SK-N-SH treated with all-trans-retinoic acid at 6 μM for 48 hours (cell line): ENCODE measurements around the gene DOK5.

ENCODE experiments used
- ATAC-seq: fragments of 200-7000 bp; cut with Tn5 transposase; 3 replicates; pipeline ENCODE4 v1.9.1; 2020; ENCODE audit warnings: mild to moderate bottlenecking, moderate library complexity
- ARNTL ChIP-seq: fragments of 450-650 bp; formaldehyde crosslinking; IDR thresholded peaks from 2 replicates; pipeline ENCODE4 v1.5.0; 2020; ENCODE audit warnings: low read depth, mild to moderate bottlenecking, moderate library complexity, borderline replicate concordance
- BACH2 ChIP-seq: fragments of 250-450 bp; sonication (Bioruptor Pico); IDR thresholded peaks from 2 replicates; pipeline ENCODE4 v1.9.0; 2021; ENCODE audit warnings: mild to moderate bottlenecking, borderline replicate concordance
- CREB5 ChIP-seq: fragments of 250-450 bp; sonication (Bioruptor Pico); IDR thresholded peaks from 2 replicates; pipeline ENCODE4 v1.5.1; 2020; ENCODE audit warnings: low read depth, mild to moderate bottlenecking, moderate library complexity
- CSDC2 ChIP-seq: fragments of 250-450 bp; sonication (Bioruptor Pico); IDR thresholded peaks from 2 replicates; pipeline ENCODE4 v1.5.0; 2020; ENCODE audit warnings: mild to moderate bottlenecking, moderate library complexity
- CSRNP3 ChIP-seq: fragments of 250-450 bp; sonication (Bioruptor Pico); IDR thresholded peaks from 2 replicates; pipeline ENCODE4 v1.5.1; 2021; ENCODE audit warnings: mild to moderate bottlenecking, moderate library complexity
- ESRRG ChIP-seq: fragments of 250-450 bp; sonication (Bioruptor Pico); IDR thresholded peaks from 2 replicates; pipeline ENCODE4 v1.6.1; 2021; ENCODE audit warnings: mild to moderate bottlenecking
- GLIS3 ChIP-seq: fragments of 250-450 bp; sonication (Bioruptor Pico); IDR thresholded peaks from 2 replicates; pipeline ENCODE4 v1.5.0; 2020; ENCODE audit warnings: mild to moderate bottlenecking, moderate library complexity
- ISL1 ChIP-seq: fragments of 250-450 bp; sonication (Bioruptor Pico); IDR thresholded peaks from 2 replicates; pipeline ENCODE4 v2.1.2; 2022; ENCODE audit warnings: mild to moderate bottlenecking, moderate library complexity
- OSR1 ChIP-seq: fragments of 250-450 bp; sonication (Bioruptor Pico); IDR thresholded peaks from 2 replicates; pipeline ENCODE4 v1.8.0; 2022; ENCODE audit warnings: moderate library complexity, mild to moderate bottlenecking, inconsistent platforms
- PATZ1 ChIP-seq: fragments of 250-450 bp; sonication (Bioruptor Pico); IDR thresholded peaks from 2 replicates; pipeline ENCODE4 v1.8.0; 2020; ENCODE audit warnings: mild to moderate bottlenecking, moderate library complexity, borderline replicate concordance
- POU6F1 ChIP-seq: fragments of 250-450 bp; sonication (Bioruptor Pico); IDR thresholded peaks from 2 replicates; pipeline ENCODE4 v1.8.0; 2021; ENCODE audit warnings: low read depth, mild to moderate bottlenecking, moderate library complexity, borderline replicate concordance
- PPARA ChIP-seq: fragments of 250-450 bp; sonication (Bioruptor Pico); IDR thresholded peaks from 2 replicates; pipeline ENCODE4 v1.5.0; 2020; ENCODE audit warnings: mild to moderate bottlenecking, borderline replicate concordance
- RARB ChIP-seq: fragments of 250-450 bp; sonication (Bioruptor Pico); IDR thresholded peaks from 2 replicates; pipeline ENCODE4 v1.8.0; 2021; ENCODE audit warnings: mild to moderate bottlenecking, moderate library complexity
- SNAI2 ChIP-seq: fragments of 250-450 bp; sonication (Bioruptor Pico); IDR thresholded peaks from 2 replicates; pipeline ENCODE4 v1.5.0; 2020; ENCODE audit warnings: mild to moderate bottlenecking, moderate library complexity
- TCF4 ChIP-seq: fragments of 250-450 bp; sonication (Bioruptor Pico); IDR thresholded peaks from 2 replicates; pipeline ENCODE4 v1.8.0; 2021; ENCODE audit warnings: mild to moderate bottlenecking, moderate library complexity, borderline replicate concordance
- TSHZ2 ChIP-seq: fragments of 250-450 bp; sonication (Bioruptor Pico); IDR thresholded peaks from 2 replicates; pipeline ENCODE4 v1.5.0; 2020; ENCODE audit warnings: mild to moderate bottlenecking, moderate library complexity
- ZC3H10 ChIP-seq: fragments of 250-450 bp; sonication (Bioruptor Pico); IDR thresholded peaks from 2 replicates; pipeline ENCODE4 v1.5.1; 2021; ENCODE audit warnings: mild to moderate bottlenecking, moderate library complexity
- ZFP3 ChIP-seq: fragments of 250-450 bp; sonication (Bioruptor Pico); IDR thresholded peaks from 2 replicates; pipeline ENCODE4 v1.5.0; 2020; ENCODE audit warnings: mild to moderate bottlenecking, moderate library complexity
- ZFP30 ChIP-seq: fragments of 450-650 bp; formaldehyde crosslinking; IDR thresholded peaks from 2 replicates; pipeline ENCODE4 v1.5.0; 2022; ENCODE audit warnings: mild to moderate bottlenecking, moderate library complexity
- ZNF565 ChIP-seq: fragments of 450-650 bp; formaldehyde crosslinking; conservative IDR thresholded peaks from 2 replicates; pipeline ENCODE4 v1.5.0; 2020; ENCODE audit warnings: low read depth, mild to moderate bottlenecking, moderate library complexity
- ZNF70 ChIP-seq: fragments of 450-650 bp; formaldehyde crosslinking; IDR thresholded peaks from 2 replicates; pipeline ENCODE4 v1.5.0; 2020; ENCODE audit warnings: mild to moderate bottlenecking, moderate library complexity
- ZNF8 ChIP-seq: fragments of 450-650 bp; formaldehyde crosslinking; IDR thresholded peaks from 2 replicates; pipeline ENCODE4 v1.5.0; 2020; ENCODE audit warnings: mild to moderate bottlenecking, moderate library complexity

Gene DOK5

GRCh38 chr20:54557806-54558590 is 82.6 kb downstream of the DOK5 start:
- TF ChIP-seq SNAI2 (no peak), PATZ1 (no peak), ZC3H10 (no peak), ESRRG (CRISPR knock-in tag) (no peak), ARNTL (no peak), ZFP30 (CRISPR knock-in tag) (no peak), GLIS3 (no peak), POU6F1 (CRISPR knock-in tag) (no peak), TSHZ2 (CRISPR knock-in tag) (no peak), BACH2 (CRISPR knock-in tag) (no peak), RARB (no peak), ZNF565 (CRISPR knock-in tag) (no peak), PPARA (CRISPR knock-in tag) (no peak)
- TF ChIP-seq, all 23 proteins: peak for 0
- ATAC-seq, result no peak

- TF ChIP-seq ISL1 (CRISPR knock-in tag), result no peak
- TF ChIP-seq PPARA (CRISPR knock-in tag), result no peak
- TF ChIP-seq ZFP3 (CRISPR knock-in tag), result no peak
- no peak for TF ChIP-seq CSDC2 (CRISPR knock-in tag)
- TF ChIP-seq CSRNP3, result no peak
- no peak for TF ChIP-seq BACH2 (CRISPR knock-in tag)
- no peak for TF ChIP-seq SNAI2
- no peak for TF ChIP-seq TCF4 (CRISPR knock-in tag)
- no peak for TF ChIP-seq ZC3H10
- no peak for TF ChIP-seq OSR1 (CRISPR knock-in tag)
- TF ChIP-seq CREB5, result no peak
- TF ChIP-seq ZNF70, result no peak
- TF ChIP-seq ESRRG (CRISPR knock-in tag), result no peak
- no peak for TF ChIP-seq GLIS3
- no peak for TF ChIP-seq TSHZ2 (CRISPR knock-in tag)
- no peak for TF ChIP-seq ZNF8 (CRISPR knock-in tag)
- no peak for TF ChIP-seq ZFP30 (CRISPR knock-in tag)
- TF ChIP-seq ARNTL, result no peak
- TF ChIP-seq, all 23 proteins: peak for 0
- ATAC-seq, result no peak
These were observed 84.5 kb downstream of the DOK5 start for GRCh38 chr20:54559890-54560289.
